HG03139 (cell line): Measurements from ENCODE around the gene ENTREP1.
"Not testable (repeated sequence)": the region's sequence is repeated elsewhere in the genome, so short reads cannot be mapped to it uniquely, and the experiment has no call there.

ENCODE experiments used
- ATAC-seq: cut with Tn5 transposase; IDR thresholded peaks from one replicate; pipeline ENCODE4 v1.9.1; 2021; ENCODE audit not compliant: unreplicated experiment

Gene ENTREP1, protein sequence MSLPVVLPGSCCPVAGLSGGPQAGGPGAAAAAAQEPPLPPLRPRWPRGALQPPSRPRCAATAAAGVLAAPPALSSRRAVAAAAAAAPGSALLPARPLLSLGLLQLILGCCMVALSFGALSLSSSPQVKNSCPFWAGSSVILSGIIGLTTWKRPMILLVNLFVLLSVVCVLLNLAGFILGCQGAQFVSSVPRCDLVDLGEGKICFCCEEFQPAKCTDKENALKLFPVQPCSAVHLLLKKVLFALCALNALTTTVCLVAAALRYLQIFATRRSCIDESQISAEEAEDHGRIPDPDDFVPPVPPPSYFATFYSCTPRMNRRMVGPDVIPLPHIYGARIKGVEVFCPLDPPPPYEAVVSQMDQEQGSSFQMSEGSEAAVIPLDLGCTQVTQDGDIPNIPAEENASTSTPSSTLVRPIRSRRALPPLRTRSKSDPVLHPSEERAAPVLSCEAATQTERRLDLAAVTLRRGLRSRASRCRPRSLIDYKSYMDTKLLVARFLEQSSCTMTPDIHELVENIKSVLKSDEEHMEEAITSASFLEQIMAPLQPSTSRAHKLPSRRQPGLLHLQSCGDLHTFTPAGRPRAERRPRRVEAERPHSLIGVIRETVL

DNA sequence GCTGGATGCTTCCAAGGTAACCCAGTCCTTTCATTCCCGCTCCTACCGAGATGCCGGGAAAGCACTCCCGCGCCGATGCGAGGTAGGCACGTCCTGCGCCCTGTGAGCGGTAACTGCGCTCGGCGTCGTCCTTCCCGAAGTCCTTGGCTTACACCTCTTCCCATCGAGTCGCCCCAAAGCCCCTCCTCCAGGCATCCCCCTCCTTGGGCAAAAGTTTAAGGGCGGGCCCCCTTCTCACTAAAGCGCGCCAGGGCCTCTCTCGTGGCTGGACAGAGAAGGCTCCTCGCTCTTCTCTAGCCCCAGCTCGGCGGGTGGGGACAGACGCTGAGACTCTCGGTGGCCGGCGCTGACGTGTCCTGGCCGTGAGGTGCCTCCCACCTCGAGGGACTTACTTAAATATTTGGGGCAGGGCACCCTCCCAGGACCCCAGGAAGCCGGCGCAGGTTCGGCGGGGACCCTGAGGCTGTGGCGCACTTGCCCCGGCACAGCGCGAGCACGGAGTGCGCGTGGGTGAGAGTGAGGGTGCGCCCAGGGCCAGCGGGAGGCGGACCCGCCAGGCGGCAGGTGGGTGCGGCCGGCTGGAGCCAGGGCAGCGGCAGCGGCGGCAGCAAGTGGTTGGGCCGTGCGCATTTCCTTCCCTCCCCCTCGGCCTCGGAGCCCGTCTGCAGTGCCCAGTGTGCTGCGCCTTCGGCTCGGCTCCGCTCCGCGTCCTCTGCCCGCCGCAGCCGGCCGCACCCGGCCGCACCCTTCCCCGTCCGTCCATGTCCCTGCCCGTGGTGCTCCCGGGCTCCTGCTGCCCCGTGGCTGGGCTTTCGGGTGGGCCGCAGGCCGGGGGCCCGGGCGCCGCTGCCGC lies at the start of gene ENTREP1:
ENTREP1 (plus strand) TSS at position 667 of the 853 bp plus-strand sequence; CDS start at position 762, 95 bp downstream.
- no peak for ATAC-seq

DNA sequence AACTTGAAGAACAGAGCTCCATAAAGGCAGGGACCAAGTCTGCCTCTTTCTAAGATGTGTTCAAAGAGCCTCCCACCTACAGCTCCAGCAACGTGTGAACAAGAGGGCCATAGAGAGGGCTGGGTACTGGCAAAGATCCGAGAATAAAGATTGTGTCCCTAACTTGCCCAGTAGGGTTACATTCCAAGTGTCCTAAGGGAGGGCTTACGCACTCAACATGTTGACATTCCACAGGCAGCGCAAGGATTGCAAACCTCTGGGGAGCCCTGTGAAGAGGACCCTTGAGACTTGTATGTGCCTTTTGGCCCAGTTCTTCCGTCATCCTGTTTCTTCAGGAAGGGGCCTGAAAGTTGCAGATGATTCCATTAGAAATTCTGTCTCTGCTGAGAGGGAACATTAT lies 48.2 kb upstream of the ENTREP1 start:
- no peak for ATAC-seq

DNA sequence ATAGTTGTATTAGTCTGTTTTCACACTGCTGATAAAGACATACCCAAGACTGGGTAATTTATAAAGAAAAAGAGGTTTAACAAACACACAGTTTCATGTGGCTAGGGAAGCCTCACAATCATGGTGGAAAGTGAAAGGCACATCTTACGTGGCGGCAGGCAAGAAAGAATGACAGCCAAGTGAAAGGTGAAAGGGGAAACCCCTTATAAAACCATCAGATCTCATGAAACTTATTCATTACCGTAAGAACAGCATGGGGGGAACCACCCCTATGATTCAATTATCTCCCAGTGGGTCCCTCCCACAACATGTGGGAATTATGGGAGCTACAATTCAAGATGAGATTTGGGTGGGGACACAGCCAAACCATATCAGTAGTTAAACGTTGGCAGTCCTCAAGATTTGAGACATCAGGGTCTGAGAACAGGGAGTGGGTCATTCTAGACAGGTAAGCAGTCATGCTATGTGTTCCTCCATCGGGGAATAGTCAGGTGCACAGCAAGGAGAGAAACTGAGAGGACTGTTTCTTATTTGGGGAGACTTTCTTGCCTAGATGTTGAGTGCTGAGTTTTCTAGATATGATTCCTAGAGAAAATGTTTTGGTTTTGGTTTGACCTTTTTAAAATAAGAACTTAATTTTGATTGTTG lies 45.8 kb upstream of the ENTREP1 start:
- ATAC-seq = no peak

DNA sequence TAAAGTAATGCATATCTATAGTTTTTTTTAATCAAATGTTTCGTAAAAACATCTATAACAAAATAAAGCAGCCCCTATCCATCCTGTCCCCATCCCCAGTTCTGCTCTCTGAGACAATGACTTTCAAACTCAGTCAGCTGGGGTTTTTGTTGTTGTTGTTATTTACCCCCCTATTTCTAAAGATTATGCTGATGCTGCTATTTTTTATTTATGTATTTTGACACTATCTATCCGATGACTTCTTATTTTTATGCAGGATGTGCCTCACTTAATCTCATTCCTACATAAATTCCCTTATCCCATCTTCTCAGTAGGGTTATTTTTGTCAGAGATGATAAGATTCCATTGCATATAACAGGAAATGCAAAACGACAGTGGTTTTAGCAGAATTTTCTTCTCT lies 45.3 kb upstream of the ENTREP1 start:
- ATAC-seq = no peak

DNA sequence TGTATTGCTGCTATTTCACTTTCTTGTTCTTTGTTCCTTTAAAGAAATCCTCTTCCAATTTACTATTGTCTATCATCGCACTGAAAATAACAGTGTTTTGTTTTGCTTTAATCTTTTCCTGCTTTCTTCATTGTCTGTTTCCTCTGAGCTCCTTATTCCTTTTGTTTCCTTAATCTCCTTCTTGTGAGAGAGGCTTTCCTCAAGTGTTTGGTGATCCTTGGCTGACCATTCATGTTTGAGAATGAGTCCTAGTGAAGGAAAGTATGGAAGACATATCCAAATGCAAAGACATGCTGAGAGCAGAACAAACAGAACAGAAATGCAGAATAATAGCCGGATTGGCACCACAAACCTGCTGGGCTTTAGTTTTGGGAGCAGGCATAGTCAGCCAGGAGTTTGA lies 42.0 kb upstream of the ENTREP1 start:
- ATAC-seq = no peak

DNA sequence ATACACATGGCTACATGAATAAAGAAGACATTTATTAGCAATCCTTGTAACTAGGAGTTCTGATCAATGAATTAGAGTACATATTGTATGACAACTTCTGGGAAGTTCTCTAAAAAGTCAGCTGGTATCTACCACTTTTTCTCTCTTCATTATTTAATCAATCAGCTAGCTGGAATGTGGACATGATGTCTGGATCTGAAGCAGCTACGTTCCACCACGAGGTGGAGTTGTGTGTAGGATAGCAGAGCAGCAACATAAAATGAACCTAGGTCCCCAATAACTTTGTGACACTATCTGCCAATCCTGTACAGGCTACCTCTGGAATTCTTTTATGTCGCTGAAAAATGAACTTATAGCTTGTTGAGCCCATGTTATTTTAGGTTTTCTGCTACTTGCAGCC lies 32.9 kb upstream of the ENTREP1 start:
- no peak for ATAC-seq

DNA sequence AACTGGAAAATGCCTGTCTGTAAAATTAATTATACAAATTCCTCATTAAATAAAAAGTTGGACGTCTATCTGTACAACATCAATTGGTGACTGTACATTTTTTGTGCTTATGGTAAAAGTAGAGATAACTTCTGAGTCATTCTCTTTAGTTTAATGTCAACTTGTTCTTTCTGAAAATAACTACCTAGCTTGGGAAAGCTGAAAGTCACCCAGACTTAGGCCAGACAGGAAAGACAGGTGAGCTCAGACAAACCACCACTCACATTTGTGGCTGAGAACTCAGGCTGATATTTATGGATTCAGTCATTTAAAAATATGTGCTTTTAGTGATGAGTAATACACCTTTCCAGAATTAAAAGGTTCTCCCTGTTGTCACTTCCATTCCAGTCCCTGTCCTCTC lies 31.9 kb upstream of the ENTREP1 start:
- no peak for ATAC-seq

DNA sequence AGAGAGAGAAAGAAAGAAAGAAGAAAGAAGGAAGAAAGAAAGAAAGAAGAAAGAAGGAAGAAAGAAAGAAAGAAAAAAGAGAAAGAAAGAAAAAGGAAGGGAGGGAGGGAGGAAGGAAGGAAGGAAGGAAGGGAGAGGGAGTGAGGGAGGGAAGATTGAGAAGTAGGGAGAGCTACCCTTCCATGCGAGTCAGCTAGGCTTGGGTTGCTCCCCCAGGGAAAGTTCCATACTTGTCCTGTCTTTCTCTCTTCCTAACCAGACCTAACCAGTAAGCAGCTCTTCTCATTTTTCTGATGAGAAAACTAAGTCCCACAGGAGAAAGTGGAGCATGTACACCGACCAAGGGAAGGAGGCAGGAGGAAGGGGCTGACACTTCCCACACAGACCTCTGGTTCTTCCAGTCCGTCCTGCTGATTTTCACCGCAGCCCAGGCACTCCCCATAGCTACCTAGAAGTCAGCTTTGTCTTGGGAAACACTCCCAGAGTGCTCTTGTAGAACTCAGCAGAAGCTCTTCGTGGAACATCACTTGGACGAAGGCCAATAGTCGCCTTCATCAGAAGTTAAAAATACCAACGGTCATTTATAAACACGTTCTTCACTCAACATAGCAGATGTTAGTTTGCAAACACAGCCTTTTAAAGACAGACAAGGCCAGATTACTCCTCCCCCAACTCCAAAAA lies 29.0 kb upstream of the ENTREP1 start:
- no peak for ATAC-seq

DNA sequence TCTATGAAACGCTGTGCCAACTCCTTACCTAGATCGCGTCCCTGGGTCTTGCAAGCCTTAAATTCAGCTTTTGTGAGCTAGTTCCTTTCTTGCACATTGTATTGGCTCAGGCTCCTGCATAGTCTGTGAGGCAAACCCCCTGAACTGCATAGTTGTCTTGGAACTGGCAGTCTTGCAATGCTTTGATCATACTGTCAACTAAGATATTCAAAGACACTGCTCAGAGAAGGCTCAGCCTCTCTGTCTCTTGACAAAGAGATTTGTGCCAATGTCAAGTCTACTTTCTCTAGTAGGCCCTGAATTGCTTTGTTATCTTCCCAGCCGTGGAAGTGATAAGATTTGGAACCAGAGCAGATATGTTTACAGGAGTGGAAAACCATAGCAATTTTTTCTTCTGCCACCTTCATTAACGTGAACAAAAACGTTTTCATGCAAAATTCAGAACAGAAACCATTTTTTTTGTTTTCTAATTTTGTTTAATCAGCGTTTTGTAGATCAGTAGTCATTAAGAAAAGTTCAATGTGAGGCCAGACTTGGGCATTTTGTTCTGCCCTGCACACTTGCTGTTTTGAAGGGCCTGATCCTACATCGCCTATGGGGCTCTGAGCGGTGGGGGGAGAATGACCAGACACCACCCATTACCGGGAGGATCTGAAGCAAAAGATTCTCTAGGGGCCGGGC lies 27.6 kb upstream of the ENTREP1 start:
- no peak for ATAC-seq

DNA sequence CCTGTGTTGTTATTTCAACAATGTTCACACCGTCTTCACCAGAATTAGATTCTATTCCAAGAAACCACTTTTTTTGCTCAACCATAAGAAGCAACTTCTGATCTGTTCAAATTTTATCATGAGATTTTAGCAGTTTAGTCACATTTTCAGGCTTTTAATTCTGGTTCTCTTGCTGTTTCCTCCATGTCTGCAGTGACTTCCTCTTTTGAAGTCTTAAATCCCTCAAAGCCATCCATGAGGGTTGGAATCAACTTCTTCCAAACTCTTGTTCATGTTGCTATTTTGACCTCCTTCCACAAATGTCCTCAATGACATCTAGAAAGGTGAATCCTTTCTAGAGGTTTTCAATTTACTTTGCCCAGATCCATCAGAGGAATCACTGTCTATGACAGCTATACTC lies 25.7 kb upstream of the ENTREP1 start:
- ATAC-seq = no peak

DNA sequence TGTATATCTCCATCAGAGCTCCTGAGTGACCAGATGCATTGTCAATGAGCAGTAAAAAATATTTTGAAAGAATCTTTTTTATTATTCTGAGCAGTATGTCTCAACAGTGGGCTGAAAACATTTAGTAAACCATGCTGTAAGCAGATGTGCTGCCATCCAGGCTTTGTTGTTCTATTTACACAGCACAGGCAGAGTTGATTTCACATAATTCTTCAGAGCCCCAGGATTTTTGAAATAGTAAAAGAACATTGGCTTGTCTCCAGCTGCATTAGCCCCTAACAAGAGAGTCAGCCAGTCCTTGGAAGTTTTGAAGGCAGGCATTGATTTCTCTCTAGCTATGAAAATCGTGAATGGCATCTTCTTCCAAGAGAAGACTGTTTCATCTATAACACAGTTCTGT lies 25.2 kb upstream of the ENTREP1 start:
- ATAC-seq = no peak

DNA sequence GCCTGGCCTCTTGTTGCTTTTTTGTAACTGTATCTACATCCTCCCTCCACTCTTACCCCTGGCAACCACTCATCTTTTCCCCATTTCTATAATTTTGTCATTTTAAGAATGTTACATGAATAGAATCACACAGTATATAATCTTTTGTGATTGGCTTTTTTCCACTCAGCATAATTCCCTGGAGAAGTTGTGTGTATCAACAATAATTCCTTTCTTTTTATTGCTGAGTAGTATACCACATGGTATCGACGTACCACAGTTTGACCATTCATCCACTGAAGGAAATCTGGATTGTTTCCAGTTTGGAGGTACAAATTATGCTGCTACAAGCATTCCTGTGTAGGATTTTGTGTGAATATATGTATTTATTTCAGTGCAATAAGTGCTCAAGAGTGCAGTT lies 21.7 kb upstream of the ENTREP1 start:
- ATAC-seq = no peak

DNA sequence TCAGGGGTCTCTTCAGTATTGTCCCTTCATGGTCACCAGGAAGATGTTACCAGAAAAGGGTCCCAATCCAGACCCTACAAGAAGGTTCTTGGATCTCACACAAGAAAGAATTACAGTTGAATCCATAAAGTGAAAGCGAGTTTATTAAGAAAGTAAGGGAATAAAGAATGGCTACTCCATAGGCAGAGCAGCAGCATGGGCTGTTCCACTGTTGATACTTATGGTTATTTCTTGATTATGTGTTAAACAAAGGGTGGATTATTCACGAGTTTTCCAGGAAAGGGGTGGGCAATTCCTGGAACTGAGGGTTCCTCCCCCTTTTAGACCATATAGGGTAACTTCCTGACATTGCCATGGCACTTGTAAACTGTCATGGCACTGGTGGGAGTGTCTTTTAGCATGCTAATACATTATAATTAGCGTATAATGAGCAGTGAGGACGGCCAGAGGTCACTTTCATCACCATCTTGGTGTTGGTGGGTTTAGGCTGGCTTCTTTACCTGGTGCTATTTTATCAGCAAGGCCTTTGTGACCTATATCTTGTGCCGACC lies 18.0 kb upstream of the ENTREP1 start:
- not testable (repeated sequence) for ATAC-seq

DNA sequence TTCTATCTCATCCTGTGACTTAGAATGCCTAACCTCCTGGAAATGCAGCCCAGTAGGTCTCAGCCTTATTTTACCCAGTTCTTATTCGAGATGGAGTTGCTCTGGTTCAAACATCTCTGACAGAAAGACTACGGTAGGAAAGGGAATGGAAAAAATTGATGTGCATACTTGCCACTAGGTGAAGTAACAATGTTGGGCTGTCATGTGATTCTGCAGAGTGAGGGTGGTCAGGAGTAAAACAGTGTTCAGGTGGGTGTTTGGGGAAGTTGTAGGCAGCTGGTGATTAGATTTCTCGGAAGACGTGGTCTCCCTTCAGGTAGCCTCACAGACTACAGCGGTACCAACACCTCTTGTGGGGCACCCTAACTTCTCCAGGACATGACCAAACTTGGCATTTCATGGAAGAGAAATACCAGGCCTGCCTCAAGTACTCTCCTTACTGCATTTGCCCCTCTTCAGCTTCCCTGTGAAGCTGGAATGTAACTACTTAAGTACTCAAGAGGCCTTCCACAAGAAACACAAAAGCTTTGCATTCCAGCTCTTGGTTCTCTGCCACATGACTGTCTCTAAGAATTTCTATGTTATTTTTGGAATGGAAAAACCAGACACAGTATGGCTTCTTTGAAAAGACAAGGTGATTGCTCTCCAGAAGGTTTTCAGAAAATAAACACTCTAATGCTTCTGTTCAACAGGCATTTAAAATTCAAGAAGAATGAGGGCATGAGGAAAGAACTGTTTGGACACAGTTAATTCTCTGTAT lies 17.4 kb upstream of the ENTREP1 start:
- no peak for ATAC-seq

DNA sequence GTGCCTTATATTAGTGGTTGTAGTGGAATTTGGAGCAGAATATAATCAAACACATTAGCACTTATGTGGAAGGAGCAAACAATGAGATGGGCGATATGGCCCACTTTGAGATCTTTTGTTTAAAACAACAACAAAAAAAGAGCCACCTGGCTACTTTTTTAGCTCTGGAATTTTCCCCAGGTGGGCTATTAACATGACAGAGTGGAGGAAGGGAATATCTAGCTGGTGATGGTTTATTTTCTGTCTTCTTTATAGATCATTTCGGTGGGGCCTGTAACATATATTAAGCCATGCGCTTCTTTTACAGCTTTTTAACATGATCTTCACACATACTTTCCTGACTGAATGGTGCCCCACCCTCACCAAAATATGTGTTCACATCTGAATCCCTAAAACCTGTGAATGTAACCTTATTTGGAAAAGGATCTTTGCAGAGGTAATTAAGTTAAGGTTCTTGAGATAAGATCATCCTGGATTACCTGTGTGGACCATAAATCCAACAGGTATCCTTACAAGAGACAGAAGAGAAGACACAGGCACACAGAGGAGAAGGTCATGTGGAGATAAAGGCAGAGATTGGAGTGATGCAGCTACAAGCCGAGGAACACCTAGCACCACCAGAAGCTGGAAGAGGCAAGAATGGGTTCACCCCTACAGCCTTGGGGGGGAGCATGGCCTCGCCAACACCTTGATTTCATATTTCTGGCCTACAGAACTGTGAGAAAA lies 16.6 kb upstream of the ENTREP1 start:
- no peak for ATAC-seq

DNA sequence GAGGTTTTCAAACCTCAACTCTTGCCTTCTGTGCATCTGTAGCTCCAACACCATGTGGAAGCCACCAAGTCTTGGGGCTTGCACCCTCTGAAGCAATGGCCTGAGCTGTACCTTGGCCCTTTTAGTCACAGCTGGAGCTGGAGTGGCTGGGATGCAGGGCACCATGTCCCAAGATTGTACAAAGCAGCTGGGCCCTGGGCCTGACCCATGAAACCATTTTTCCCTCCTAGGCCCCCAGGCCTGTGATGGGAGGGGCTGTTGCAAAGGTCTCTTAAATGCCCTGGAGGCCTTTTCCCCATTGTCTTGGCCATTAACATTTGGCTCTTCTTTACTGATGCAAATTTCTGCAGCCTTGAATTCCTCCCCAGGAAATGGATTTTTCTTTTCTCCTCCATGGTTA lies 11.8 kb upstream of the ENTREP1 start:
- ATAC-seq = no peak

DNA sequence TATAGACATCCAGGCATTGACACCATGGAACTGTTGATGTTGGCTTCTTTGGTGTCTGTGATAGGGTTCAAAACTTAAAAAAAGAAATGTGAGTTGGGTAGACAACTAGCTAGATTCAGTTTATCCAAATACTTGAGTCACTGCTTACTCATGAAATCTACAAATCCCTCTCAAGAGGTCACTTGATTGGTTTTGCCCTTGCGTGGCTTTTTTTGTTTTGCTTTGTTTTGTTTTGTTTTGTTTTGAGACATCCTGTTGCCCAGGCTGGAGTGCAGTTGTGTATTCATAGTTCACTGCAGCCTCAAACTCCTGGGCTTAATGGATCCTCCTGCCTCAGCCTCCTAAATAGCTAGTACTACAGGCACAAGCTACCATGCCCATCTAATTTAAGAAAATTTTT lies 10.5 kb upstream of the ENTREP1 start:
- no peak for ATAC-seq

DNA sequence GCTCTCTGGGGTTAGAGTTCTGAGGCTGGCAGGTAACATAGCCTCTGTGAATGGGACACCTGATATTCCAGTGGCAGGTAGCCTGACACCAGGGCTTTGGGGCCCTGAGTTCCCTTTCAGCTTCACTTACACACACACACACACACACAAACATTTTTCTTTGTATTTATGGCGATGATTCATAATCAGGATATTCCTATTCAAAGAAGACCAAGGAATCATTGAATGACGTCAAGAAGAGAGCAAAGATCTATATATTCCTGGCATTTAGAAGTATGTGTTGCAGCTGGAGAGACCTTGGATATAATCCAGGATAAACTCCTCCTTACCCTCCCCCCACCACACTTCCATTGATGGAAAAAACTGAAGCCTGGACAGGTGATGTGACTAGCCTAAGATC lies 7.9 kb upstream of the ENTREP1 start:
- ATAC-seq = no peak
